PC-3 (cell line): Measurements from ENCODE around the gene RTL10. TPM values are rescaled to one million over a fixed set of nuclear protein-coding genes. Genes with fewer than 3 reads are reported as not detected.

Source experiments
- ATAC-seq: fragments of 200-7000 bp; cut with Tn5 transposase; 2 replicates; pipeline ENCODE4 v1.9.1; 2020; ENCODE audit warnings: mild to moderate bottlenecking, moderate library complexity
- BruUV-seq: library from RNA; stranded (reverse); fragments of 400-500 nt; replicated peaks from 2 replicates; lab custom pipeline; 2021; lab: Mats Ljungman, UMichigan
- CTCF ChIA-PET: fragments of 300-600 bp; sonication (Branson Sonifier 250); formaldehyde crosslinking; loops from one replicate; lab custom pipeline; 2022; ENCODE audit warnings: antibody characterized with exemption; lab: Charles Lee
- POLR2A ChIA-PET: fragments of 300-600 bp; sonication (Branson Sonifier 250); formaldehyde crosslinking; loops from one replicate; lab custom pipeline; 2022; ENCODE audit warnings: antibody characterized with exemption; ENCODE audit not compliant: unreplicated experiment; lab: Charles Lee
- DNase-seq: peaks from one replicate; pipeline ENCODE4 v3.0.0-alpha.2; 2015
- H2AFZ ChIP-seq: fragments of 300-600 bp; sonication (generic); 2 replicates; pipeline ENCODE4 v1.6.0; 2016; ENCODE audit warnings: antibody characterized with exemption, low read length
- H3F3A ChIP-seq: fragments of 300-600 bp; sonication (generic); one replicate; pipeline ENCODE4 v1.6.0; 2017; ENCODE audit warnings: antibody characterized with exemption, low read length, control low read depth, mild to moderate bottlenecking; ENCODE audit not compliant: unreplicated experiment
- H3K27ac ChIP-seq: fragments of 300-600 bp; sonication (generic); 2 replicates; pipeline ENCODE4 v1.5.1; 2016; ENCODE audit warnings: mild to moderate bottlenecking, low read length
- H3K27me3 ChIP-seq: fragments of 300-600 bp; sonication (generic); 2 replicates; pipeline ENCODE4 v1.6.1; 2016; ENCODE audit warnings: low read length, mixed read lengths
- H3K36me3 ChIP-seq: fragments of 300-600 bp; sonication (generic); 2 replicates; pipeline ENCODE4 v1.6.1; 2016; ENCODE audit warnings: low read depth, mixed run types, low read length, mixed read lengths
- H3K4me1 ChIP-seq: fragments of 300-600 bp; sonication (generic); 2 replicates; pipeline ENCODE4 v1.5.1; 2016; ENCODE audit warnings: low read length; ENCODE audit not compliant: insufficient read depth
- H3K4me2 ChIP-seq: fragments of 300-600 bp; sonication (generic); 2 replicates; pipeline ENCODE4 v1.6.0; 2016; ENCODE audit warnings: low read length
- H3K4me3 ChIP-seq: fragments of 300-600 bp; sonication (generic); 2 replicates; pipeline ENCODE4 v1.5.1; 2016; ENCODE audit warnings: mild to moderate bottlenecking, low read length, mixed read lengths
- H3K79me2 ChIP-seq: fragments of 300-600 bp; sonication (generic); 2 replicates; pipeline ENCODE4 v1.6.1; 2017; ENCODE audit warnings: low read length, mixed read lengths
- H3K9ac ChIP-seq: fragments of 300-600 bp; sonication (generic); 2 replicates; pipeline ENCODE4 v1.6.0; 2016; ENCODE audit warnings: mild to moderate bottlenecking, low read length
- H3K9me2 ChIP-seq: fragments of 300-600 bp; sonication (generic); replicated peaks from 2 replicates; pipeline ENCODE4 v1.6.1; 2016; ENCODE audit warnings: mixed run types, low read length, mixed read lengths
- H3K9me3 ChIP-seq: fragments of 300-600 bp; sonication (generic); 2 replicates; pipeline ENCODE4 v1.6.1; 2016; ENCODE audit warnings: low read length, mixed read lengths
- H4K20me1 ChIP-seq: fragments of 300-600 bp; sonication (generic); 2 replicates; pipeline ENCODE4 v1.6.1; 2016; ENCODE audit warnings: low read length, mixed read lengths
- CTCF ChIP-seq: fragments of 300-600 bp; sonication (generic); conservative IDR thresholded peaks from 2 replicates; pipeline ENCODE4 v1.5.1; 2017; ENCODE audit warnings: antibody characterized with exemption, low read depth, mild to moderate bottlenecking, low read length
- EZH2 ChIP-seq: fragments of 300-600 bp; sonication (generic); IDR thresholded peaks from one replicate; pipeline ENCODE4 v1.6.1; 2017; ENCODE audit warnings: antibody characterized with exemption, mild to moderate bottlenecking, low read length; ENCODE audit not compliant: unreplicated experiment
- EZH2phosphoT487 ChIP-seq: fragments of 300-600 bp; sonication (generic); IDR thresholded peaks from 2 replicates; pipeline ENCODE4 v1.6.1; 2018; ENCODE audit warnings: mild to moderate bottlenecking, antibody characterized with exemption, low read length, borderline replicate concordance
- intact Hi-C: fragments of 100-400 bp; cut with micrococcal nuclease; formaldehyde crosslinking; loops from 2 replicates; pipeline ENCODE4 v1.9.0; 2023
- total RNA-seq: library from RNA; depleted of rRNA; stranded (reverse); fragments of >200 nt; gene quantifications from 2 replicates; pipeline ENCODE4 v1.2.3, GENCODE V29; 2014

RTL10 gene
- total RNA-seq, 1 experiment from 2014 or later = 7.8 TPM

GRCh38 chr22:19889951-19890350 lies 35.3 kb upstream of the RTL10 start:
- CTCF ChIA-PET = no interaction called here
- H3F3A ChIP-seq = no peaks in the 10 kb centered on the region
- BruUV-seq = no TSS peak
- no peaks in the 10 kb centered on the region for H3K79me2 ChIP-seq
- H3K27ac ChIP-seq = no peak overlapping the region
- ATAC-seq (no peak), DNase-seq (no peak)
- no peaks in the 10 kb centered on the region for H3K9me2 ChIP-seq
- H3K9ac ChIP-seq = no peak overlapping the region
- intact Hi-C loops = no loop called here
- no peaks in the 10 kb centered on the region for H3K36me3 ChIP-seq
- no peak overlapping the region for H2AFZ ChIP-seq
- POLR2A ChIA-PET = no interaction called here
- H4K20me1 ChIP-seq = no peaks in the 10 kb centered on the region
- TF ChIP-seq EZH2 = no peak
- TF ChIP-seq CTCF = no peak
- TF ChIP-seq EZH2phosphoT487 = no peak
- H3K4me1 ChIP-seq = peaks cover 19% of the 10 kb centered on the region
- H3K4me2 ChIP-seq = no peak overlapping the region
- no peaks in the 10 kb centered on the region for H3K27me3 ChIP-seq
- no peak overlapping the region for H3K4me3 ChIP-seq
- no peaks in the 10 kb centered on the region for H3K9me3 ChIP-seq

- H4K20me1 ChIP-seq = no peaks in the 10 kb centered on the region
- H3K9me2 ChIP-seq = no peaks in the 10 kb centered on the region
- intact Hi-C loops = no loop called here
- H3K4me1 ChIP-seq = peaks cover 19% of the 10 kb centered on the region
- H3K27ac ChIP-seq = no peak overlapping the region
- H3K27me3 ChIP-seq = no peaks in the 10 kb centered on the region
- no peak overlapping the region for H3K9ac ChIP-seq
- BruUV-seq = no TSS peak
- no peak overlapping the region for H2AFZ ChIP-seq
- ATAC-seq (no peak), DNase-seq (no peak)
- ChIA-PET CTCF (no interaction called here), POLR2A (no interaction called here)
- TF ChIP-seq EZH2 (no peak), CTCF (no peak), EZH2phosphoT487 (no peak)
- H3K79me2 ChIP-seq = no peaks in the 10 kb centered on the region
- no peak overlapping the region for H3K4me3 ChIP-seq
- no peaks in the 10 kb centered on the region for H3K9me3 ChIP-seq
- no peaks in the 10 kb centered on the region for H3F3A ChIP-seq
- no peaks in the 10 kb centered on the region for H3K36me3 ChIP-seq
- no peak overlapping the region for H3K4me2 ChIP-seq
These were observed 33.6 kb upstream of the RTL10 start for GRCh38 chr22:19888131-19888746.

GRCh38 chr22:19887256-19887985 lies 32.7 kb upstream of the RTL10 start:
- no TSS peak for BruUV-seq
- H3K4me1 ChIP-seq = peaks cover 21% of the 10 kb centered on the region
- H3K36me3 ChIP-seq = no peaks in the 10 kb centered on the region
- no peak overlapping the region for H3K4me3 ChIP-seq
- H3K9me3 ChIP-seq = no peaks in the 10 kb centered on the region
- ChIA-PET CTCF (no interaction called here), POLR2A (no interaction called here)
- ATAC-seq (no peak), DNase-seq (no peak)
- H3F3A ChIP-seq = no peaks in the 10 kb centered on the region
- H3K9me2 ChIP-seq = no peaks in the 10 kb centered on the region
- TF ChIP-seq CTCF (no peak), EZH2 (no peak)
- no peaks in the 10 kb centered on the region for H3K27me3 ChIP-seq
- no peak overlapping the region for H3K27ac ChIP-seq
- no peak overlapping the region for H2AFZ ChIP-seq
- H4K20me1 ChIP-seq = no peaks in the 10 kb centered on the region
- H3K79me2 ChIP-seq = no peaks in the 10 kb centered on the region
- intact Hi-C loops = no loop called here
- H3K4me2 ChIP-seq = no peak overlapping the region
- no peak overlapping the region for H3K9ac ChIP-seq
